Keratinocyte (primary cell): ENCODE results near the gene USH2A. TPM values are rescaled to one million over a fixed set of nuclear protein-coding genes. Genes with fewer than 3 reads are reported as not detected.

Experiments
- DNase-seq: peaks from one replicate; pipeline ENCODE4 v3.0.0-alpha.2; 2011; ENCODE audit warnings: low read depth, missing footprints, low spot score
- FAIRE-seq: peaks from 2 replicates; lab custom pipeline; 2011; peaks lifted over from hg19 to GRCh38; lab: Jason Lieb, UNC
- H2AFZ ChIP-seq: 2 replicates; pipeline ENCODE4 v1.6.0; 2012; ENCODE audit warnings: low read length, control low read depth, inconsistent platforms; ENCODE audit not compliant: control insufficient read depth
- H3K27ac ChIP-seq: 2 replicates; pipeline ENCODE4 v1.5.1; 2011; ENCODE audit warnings: low read length; ENCODE audit not compliant: control insufficient read depth, insufficient read depth
- H3K27me3 ChIP-seq: 3 replicates; pipeline ENCODE4 v1.6.0; 2011; ENCODE audit warnings: low read length; ENCODE audit not compliant: control insufficient read depth, insufficient read depth; ENCODE audit errors: extremely low read depth
- H3K36me3 ChIP-seq, 2 experiments: 2 replicates in 1 of 2; 3 replicates in 1 of 2; pipeline ENCODE4 v1.5.1; 2011; ENCODE audit warnings: low read length in 2 of 2, mild to moderate bottlenecking in 1 of 2; ENCODE audit not compliant: control insufficient read depth in 2 of 2, insufficient read depth in 2 of 2; ENCODE audit errors: extremely low read depth in 1 of 2
- H3K4me1 ChIP-seq: 3 replicates; pipeline ENCODE4 v1.5.1; 2011; ENCODE audit warnings: low read length; ENCODE audit not compliant: control insufficient read depth, insufficient read depth; ENCODE audit errors: extremely low read depth
- H3K4me2 ChIP-seq: 3 replicates; pipeline ENCODE4 v1.6.0; 2011; ENCODE audit warnings: low read depth, low read length; ENCODE audit not compliant: control insufficient read depth, insufficient read depth; ENCODE audit errors: extremely low read depth
- H3K4me3 ChIP-seq, 3 experiments: fragments of 200-600 bp in 1 of 3; sonication (generic) in 1 of 3; 2 replicates in 2 of 3; 3 replicates in 1 of 3; pipeline ENCODE4 v1.5.1; 2011 to 2016; ENCODE audit warnings: low read length in 3 of 3, mild to moderate bottlenecking in 3 of 3, control low read depth in 2 of 3, inconsistent platforms in 1 of 3, low read depth in 1 of 3, mixed read lengths in 1 of 3, mixed run types in 1 of 3, moderate library complexity in 1 of 3; ENCODE audit not compliant: control insufficient read depth in 2 of 3, insufficient read depth in 2 of 3; ENCODE audit errors: extremely low read depth in 1 of 3
- H3K79me2 ChIP-seq: 2 replicates; pipeline ENCODE4 v1.6.0; 2012; ENCODE audit warnings: low read length; ENCODE audit not compliant: control insufficient read depth, insufficient read depth
- H3K9ac ChIP-seq: 3 replicates; pipeline ENCODE4 v1.6.0; 2011; ENCODE audit warnings: low read length; ENCODE audit not compliant: control insufficient read depth, insufficient read depth; ENCODE audit errors: extremely low read depth
- H3K9me1 ChIP-seq: 3 replicates; pipeline ENCODE4 v1.6.0; 2011; ENCODE audit warnings: low read length; ENCODE audit not compliant: control insufficient read depth, insufficient read depth; ENCODE audit errors: extremely low read depth
- H3K9me3 ChIP-seq: 2 replicates; pipeline ENCODE4 v1.5.1; 2012; ENCODE audit warnings: low read depth, low read length; ENCODE audit not compliant: control insufficient read depth
- H4K20me1 ChIP-seq: 3 replicates; pipeline ENCODE4 v1.6.0; 2011; ENCODE audit warnings: low read length; ENCODE audit not compliant: control insufficient read depth, insufficient read depth; ENCODE audit errors: extremely low read depth
- CTCF ChIP-seq, 3 experiments: IDR thresholded peaks in 1 of 3; conservative IDR thresholded peaks in 1 of 3; optimal IDR thresholded peaks in 1 of 3; 2 replicates in 2 of 3; 3 replicates in 1 of 3; pipeline versions ENCODE3 to v1.5.1; 2011; ENCODE audit warnings: low read length in 3 of 3, mild to moderate bottlenecking in 3 of 3, moderate library complexity in 2 of 3, control low read depth in 1 of 3, inconsistent platforms in 1 of 3; ENCODE audit not compliant: insufficient read depth in 2 of 3; ENCODE audit errors: extremely low read depth in 1 of 3
- EZH2 ChIP-seq: IDR thresholded peaks from one replicate; pipeline ENCODE4 v1.6.1; 2012; ENCODE audit warnings: inconsistent platforms, mild to moderate bottlenecking, low read length, moderate library complexity
- dilution Hi-C: fragments of 300-500 bp; cut with MboI; formaldehyde crosslinking; loops from one replicate; pipeline ENCODE4 v1.7.0; 2020; ENCODE audit warnings: low sequenced_read_pairs; ENCODE audit not compliant: extremely low pct_ligation_motif_present
- polyA plus RNA-seq, 5 experiments: library from polyadenylated mRNA; depleted of rRNA in 3 of 5; stranded (reverse) in 3 of 5; stranded (forward) in 1 of 5; unstranded in 1 of 5; fragments of >200 nt; gene quantifications; 1 replicate in 1 of 5; 2 replicates in 3 of 5; 3 replicates in 1 of 5; pipeline versions ENCODE4 v1.2.1 to v1.2.3, GENCODE V29; 2011 to 2012; ENCODE audit warnings: missing spikeins in 2 of 5, low read depth in 1 of 5, low replicate concordance in 1 of 5

The USH2A gene
- polyA plus RNA-seq, 1 donor (not counting 4 experiments of a cell fraction or from before 2014, with no cell fraction given) = not detected

- H3K9me3 ChIP-seq = no peaks in the 10 kb centered on the region
- FAIRE-seq (peak; percentile 5), DNase-seq (no peak)
- H3K4me1 ChIP-seq = no peaks in the 10 kb centered on the region
- no peak overlapping the region for H3K9ac ChIP-seq
- no peak overlapping the region for H3K4me2 ChIP-seq
- H3K27ac ChIP-seq = no peak overlapping the region
- H2AFZ ChIP-seq = no peak overlapping the region
- H3K9me1 ChIP-seq = no peaks in the 10 kb centered on the region
- H4K20me1 ChIP-seq = no peaks in the 10 kb centered on the region
- peaks cover 8% of the 10 kb centered on the region for H3K79me2 ChIP-seq
- no peak for TF ChIP-seq EZH2
- no peak for TF ChIP-seq CTCF (optimal IDR thresholded peaks at IDR 0.05 in 1 of 3, IDR thresholded peaks at IDR 0.05 in 1 of 3, conservative IDR thresholded peaks at IDR 0.05 in 1 of 3; ENCODE audit: extremely low read depth in 1 of 3, insufficient read depth in 2 of 3, low read length in 3 of 3)
- dilution Hi-C loops = no loop called here
- peaks cover 6 to 7% of the 10 kb centered on the region in 2 experiments for H3K36me3 ChIP-seq
- H3K27me3 ChIP-seq = no peaks in the 10 kb centered on the region
- no peak overlapping the region for H3K4me3 ChIP-seq
Measured at GRCh38 chr1:215617979-215618378, 805.3 kb downstream of the USH2A start.

- TF ChIP-seq CTCF (optimal IDR thresholded peaks at IDR 0.05 in 1 of 3, IDR thresholded peaks at IDR 0.05 in 1 of 3, conservative IDR thresholded peaks at IDR 0.05 in 1 of 3; ENCODE audit: extremely low read depth in 1 of 3, insufficient read depth in 2 of 3, low read length in 3 of 3) (no peak), EZH2 (no peak)
- DNase-seq = no peak
- no peak for FAIRE-seq
- Histone ChIP-seq H3K9me1 (no peaks in the 10 kb centered on the region), H3K4me1 (peaks cover 5% of the 10 kb centered on the region), H3K27me3 (no peaks in the 10 kb centered on the region), H3K79me2 (peaks cover 8% of the 10 kb centered on the region), H3K9me3 (no peaks in the 10 kb centered on the region), H3K4me3 (no peak overlapping the region), H3K27ac (no peak overlapping the region), H3K9ac (no peak overlapping the region), H2AFZ (no peak overlapping the region), H3K4me2 (no peak overlapping the region), H4K20me1 (no peaks in the 10 kb centered on the region), H3K36me3 (peaks cover 3 to 9% of the 10 kb centered on the region in 2 experiments)
- dilution Hi-C loops = no loop called here
Measured at GRCh38 chr1:215612391-215612790, 810.9 kb downstream of the USH2A start.
